ENCODE data around the gene REPS1. TPM values are rescaled to one million over a fixed set of nuclear protein-coding genes. Genes with fewer than 3 reads are reported as not detected.

The REPS1 gene
- total RNA-seq, 1 experiment from 2014 or later: 66.4 TPM

DNA sequence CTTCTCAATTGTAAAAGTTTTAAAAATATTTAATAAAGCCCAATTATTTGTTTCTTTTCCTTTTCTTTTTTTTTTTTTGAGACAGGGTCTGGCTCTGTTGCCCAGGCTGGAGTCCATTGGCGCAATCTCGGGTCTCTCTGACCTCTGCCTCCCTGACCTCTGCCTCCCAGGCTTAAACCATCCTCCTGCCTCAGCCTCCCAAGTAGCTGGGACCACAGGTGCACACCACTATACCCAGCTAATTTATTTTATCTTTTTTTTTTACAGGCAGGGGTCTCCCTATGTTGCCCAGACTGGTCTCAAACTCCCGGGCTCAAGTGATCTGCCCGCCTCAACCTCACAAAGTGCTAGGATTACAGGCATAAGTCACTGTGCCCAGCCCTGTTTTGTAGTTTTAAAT is 9.8 kb downstream of the REPS1 start:
- in situ Hi-C loops (cut with HindIII; ENCODE audit: low pct_unique_long_range_greater_than_20kb, low sequenced_read_pairs): no loop called here
- no peak for DNase-seq (ENCODE audit: low read depth, low spot score)

- DNase-seq (ENCODE audit: low read depth, low spot score): no peak
- in situ Hi-C loops (cut with HindIII; ENCODE audit: low pct_unique_long_range_greater_than_20kb, low sequenced_read_pairs): no loop called here
These were observed 10.3 kb downstream of the REPS1 start for GRCh38 chr6:138977646-138978167.

DNA sequence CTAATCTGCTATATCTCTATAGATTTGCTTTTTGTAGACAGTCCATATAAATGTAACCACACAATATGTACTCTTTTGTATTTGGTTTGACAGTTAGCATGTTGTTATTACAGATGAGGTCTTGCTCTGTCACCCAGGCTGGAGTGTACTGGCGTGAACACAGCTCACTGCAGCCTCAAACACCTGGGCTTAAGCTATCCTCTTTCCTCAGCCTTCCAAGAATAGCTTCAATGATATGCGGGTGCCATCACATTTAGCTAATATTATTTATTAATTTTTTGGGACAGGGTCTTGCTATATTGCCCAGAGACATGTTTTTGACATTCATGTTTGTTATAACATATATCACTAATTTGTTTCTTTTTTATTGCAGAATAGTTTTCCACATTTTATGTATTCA is 10.8 kb downstream of the REPS1 start:
- no peak for DNase-seq (ENCODE audit: low read depth, low spot score)
- in situ Hi-C loops (cut with HindIII; ENCODE audit: low pct_unique_long_range_greater_than_20kb, low sequenced_read_pairs): no loop called here

DNA sequence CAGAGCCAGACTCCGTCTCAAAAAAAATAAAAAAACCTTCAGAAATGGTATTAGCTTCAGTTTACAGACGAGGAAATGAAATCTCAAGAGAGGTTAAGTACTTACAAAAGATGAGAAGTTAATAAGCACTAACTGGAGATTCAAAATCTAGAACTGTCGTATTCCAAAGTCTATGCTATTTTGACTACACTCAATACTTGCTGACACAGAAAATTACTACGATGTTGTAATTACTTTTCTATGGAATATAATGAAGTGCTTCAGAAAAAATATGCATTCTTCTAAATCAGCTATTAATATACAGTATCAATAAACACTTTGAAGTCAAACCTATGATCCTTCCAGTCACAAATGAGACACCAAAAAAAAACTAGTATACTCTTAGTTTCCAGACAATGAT is 12.2 kb downstream of the REPS1 start:
- DNase-seq (ENCODE audit: low read depth, low spot score): no peak
- in situ Hi-C loops (cut with HindIII; ENCODE audit: low pct_unique_long_range_greater_than_20kb, low sequenced_read_pairs): no loop called here

- no peak for DNase-seq (ENCODE audit: low read depth, low spot score)
- in situ Hi-C loops (cut with HindIII; ENCODE audit: low pct_unique_long_range_greater_than_20kb, low sequenced_read_pairs): no loop called here
These were observed 14.4 kb downstream of the REPS1 start for GRCh38 chr6:138973466-138974153.

DNA sequence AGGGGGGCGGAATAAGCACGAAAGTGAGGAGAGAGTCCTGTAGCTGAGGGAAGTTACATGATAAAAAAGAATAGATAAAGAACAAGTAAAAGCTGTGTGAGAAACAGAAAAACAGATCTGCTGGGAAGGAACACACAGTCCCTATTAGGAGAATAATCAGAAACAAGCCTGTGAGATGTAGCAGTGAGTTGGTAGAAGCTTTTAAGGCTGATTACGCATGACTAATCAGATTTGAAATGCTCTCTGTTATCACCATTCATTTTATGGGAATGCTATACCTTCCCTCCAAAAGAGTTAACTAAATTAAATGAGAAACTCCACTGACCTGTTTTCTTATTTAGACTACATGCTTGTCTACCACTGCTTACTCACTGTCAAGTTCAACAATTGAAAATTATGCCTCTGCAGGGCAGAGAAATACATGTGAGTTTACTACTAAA is 15.8 kb downstream of the REPS1 start:
- in situ Hi-C loops (cut with HindIII; ENCODE audit: low pct_unique_long_range_greater_than_20kb, low sequenced_read_pairs): no loop called here
- DNase-seq (ENCODE audit: low read depth, low spot score): no peak

GRCh38 chr6:138971601-138972000 is 16.5 kb downstream of the REPS1 start:
- in situ Hi-C loops (cut with HindIII; ENCODE audit: low pct_unique_long_range_greater_than_20kb, low sequenced_read_pairs): no loop called here
- DNase-seq (ENCODE audit: low read depth, low spot score): no peak

DNA sequence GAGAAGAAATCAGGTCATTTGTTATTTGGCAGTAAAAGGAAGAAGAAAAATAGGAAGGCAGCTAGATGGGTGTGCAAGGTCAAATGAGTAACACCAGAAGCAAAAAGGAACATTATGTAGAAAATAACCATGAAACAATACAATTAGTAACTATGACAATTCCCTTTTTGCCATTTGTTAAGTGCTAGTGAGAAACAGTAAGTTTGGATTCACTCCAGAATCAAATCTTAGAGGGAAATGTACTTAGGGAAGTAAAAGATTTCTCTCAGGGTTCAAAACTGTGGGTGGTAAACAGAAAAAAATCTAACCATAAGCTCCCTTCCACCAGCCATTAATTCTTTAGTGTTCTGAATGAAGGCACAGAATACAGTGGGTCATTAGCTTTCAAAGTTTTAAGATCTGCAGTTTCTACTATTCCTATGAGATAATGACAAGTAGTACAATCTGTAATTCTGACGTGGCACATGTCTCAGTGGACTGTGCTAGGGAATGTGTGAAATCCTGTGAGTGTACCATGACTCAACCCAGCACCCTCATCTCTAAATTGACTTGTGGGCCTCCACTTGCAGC is 17.1 kb downstream of the REPS1 start:
- in situ Hi-C loops (cut with HindIII; ENCODE audit: low pct_unique_long_range_greater_than_20kb, low sequenced_read_pairs): no loop called here

GRCh38 chr6:138970159-138970558 is 17.9 kb downstream of the REPS1 start:
- no peak for DNase-seq (ENCODE audit: low read depth, low spot score)
- in situ Hi-C loops (cut with HindIII; ENCODE audit: low pct_unique_long_range_greater_than_20kb, low sequenced_read_pairs): no loop called here

More for the DNA sequence above, 17.1 kb downstream of the REPS1 start:
- no peak for DNase-seq (ENCODE audit: low read depth, low spot score)

DNA sequence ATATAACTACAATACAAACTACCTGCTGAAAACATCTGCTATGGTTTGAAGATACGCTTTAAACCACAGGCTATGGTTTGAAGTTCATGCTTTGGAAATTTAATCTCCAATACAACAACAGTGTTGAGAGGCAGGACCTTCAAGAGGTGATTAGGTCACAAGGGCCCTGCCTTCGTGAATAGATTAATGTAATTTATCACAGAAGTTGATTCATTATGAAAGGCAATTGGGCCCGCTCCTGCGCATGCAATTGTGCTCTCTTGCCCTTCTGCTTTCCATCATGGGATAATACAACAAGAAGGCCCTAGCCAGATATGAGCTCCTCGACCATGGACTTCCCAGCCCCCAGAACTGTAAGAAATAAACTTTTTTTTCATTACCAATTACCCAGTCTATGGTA is 21.2 kb downstream of the REPS1 start:
- no peak for DNase-seq (ENCODE audit: low read depth, low spot score)
- in situ Hi-C loops (cut with HindIII; ENCODE audit: low pct_unique_long_range_greater_than_20kb, low sequenced_read_pairs): no loop called here

DNA sequence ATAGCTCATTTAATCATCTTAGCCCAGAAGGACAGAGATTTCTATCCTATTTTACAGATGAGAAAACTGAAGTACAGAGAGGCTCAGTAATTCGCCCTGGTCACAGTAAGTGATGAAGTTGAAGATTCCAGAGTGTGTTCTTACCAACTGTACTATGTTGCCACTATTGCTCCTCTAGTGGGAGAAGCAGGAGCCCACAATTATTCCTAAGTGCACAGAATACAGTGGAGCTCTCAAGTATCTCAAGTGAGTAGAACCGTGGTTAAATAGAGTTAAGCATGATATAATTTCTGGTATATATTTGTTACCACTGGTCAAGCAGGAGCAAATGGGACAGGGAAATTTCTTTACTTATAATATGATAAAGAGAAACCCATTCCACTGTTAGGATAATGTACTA is 22.1 kb downstream of the REPS1 start:
- in situ Hi-C loops (cut with HindIII; ENCODE audit: low pct_unique_long_range_greater_than_20kb, low sequenced_read_pairs): no loop called here
- DNase-seq (ENCODE audit: low read depth, low spot score): no peak

DNA sequence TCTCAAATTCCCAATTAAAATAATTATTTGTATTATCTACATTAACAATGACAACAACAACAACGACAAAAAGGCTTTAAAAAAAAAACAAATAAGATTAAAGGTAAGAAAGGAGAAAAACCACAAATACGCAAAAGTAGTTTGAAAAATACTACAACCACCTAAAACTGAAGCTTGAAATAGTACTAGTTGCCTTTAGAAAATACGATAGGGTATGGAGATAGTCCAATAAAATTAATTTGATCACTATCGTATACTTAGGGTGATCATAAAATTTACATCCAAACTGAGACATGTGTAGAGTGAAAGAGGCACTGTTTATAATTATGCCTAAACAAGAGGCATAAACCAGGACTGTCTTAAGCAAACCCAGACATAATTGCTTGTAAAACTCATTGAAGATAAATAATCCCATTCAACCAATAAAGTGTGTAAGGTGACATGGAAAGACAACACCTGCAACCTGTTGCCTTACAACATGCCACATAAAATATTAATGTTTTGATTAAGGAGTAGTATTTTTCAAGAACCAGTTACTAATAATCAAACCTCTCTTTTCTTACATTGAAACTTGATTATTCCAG is 22.7 kb downstream of the REPS1 start:
- in situ Hi-C loops (cut with HindIII; ENCODE audit: low pct_unique_long_range_greater_than_20kb, low sequenced_read_pairs): no loop called here
- no peak for DNase-seq (ENCODE audit: low read depth, low spot score)

DNA sequence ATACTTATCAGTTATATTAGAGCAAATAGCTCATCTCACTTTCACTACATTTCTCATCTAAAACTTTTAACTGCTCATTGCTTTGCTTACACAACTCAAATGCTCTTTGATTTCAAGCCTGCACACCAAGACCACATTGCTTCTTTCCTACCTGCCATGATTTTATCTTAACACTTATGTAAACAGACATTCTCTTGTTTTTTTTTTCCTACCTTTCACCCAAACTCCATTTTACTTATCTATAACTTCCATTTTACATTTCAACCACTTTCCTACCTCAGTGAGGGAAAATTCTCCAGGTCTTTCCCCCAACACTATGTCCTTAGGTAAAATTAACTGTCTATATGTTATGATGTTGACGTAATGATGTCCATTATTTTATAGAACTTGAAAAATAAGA is 24.0 kb downstream of the REPS1 start:
- in situ Hi-C loops (cut with HindIII; ENCODE audit: low pct_unique_long_range_greater_than_20kb, low sequenced_read_pairs): no loop called here
- no peak for DNase-seq (ENCODE audit: low read depth, low spot score)

GRCh38 chr6:138963531-138963930 is 24.5 kb downstream of the REPS1 start:
- no peak for DNase-seq (ENCODE audit: low read depth, low spot score)
- in situ Hi-C loops (cut with HindIII; ENCODE audit: low pct_unique_long_range_greater_than_20kb, low sequenced_read_pairs): no loop called here

DNA sequence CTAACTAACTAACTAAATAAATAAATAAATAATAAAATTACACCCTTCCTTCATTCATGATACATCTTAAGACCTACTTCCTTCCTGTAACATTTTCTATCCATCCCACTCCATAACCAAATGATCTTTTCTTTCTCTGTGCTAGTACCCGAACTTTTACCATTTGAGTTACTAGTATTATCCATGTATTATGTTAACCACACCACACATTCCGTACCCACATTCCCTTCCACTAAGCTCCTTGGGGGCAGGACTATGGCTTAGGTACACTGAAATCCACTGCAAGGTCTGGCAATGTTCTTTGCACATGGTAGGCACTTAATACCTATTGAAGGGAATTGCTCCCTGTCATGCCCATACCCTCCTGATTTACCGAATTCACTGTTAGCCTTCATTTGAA is 24.9 kb downstream of the REPS1 start:
- DNase-seq (ENCODE audit: low read depth, low spot score): no peak
- in situ Hi-C loops (cut with HindIII; ENCODE audit: low pct_unique_long_range_greater_than_20kb, low sequenced_read_pairs): no loop called here

DNA sequence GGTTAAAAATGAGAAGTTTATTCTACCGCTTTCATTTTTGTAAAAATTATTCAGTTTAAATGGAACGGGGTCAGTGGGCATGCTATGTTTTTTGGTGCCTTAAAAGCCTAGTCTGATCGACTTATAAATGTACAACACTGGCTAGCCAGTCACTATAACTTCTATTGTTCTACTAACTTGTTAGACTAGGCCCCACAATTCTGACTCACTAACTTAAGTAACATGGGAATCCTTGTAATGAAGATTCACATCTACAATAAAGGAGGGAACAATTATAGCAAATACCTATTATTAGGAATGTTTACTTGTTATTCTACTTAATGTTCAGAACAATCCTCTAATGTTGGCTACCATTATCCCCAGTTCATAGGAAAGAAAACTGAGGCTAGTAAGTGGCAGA is 28.5 kb downstream of the REPS1 start:
- DNase-seq (ENCODE audit: low read depth, low spot score): no peak

GRCh38 chr6:138958595-138958994 is 29.5 kb downstream of the REPS1 start:
- DNase-seq (ENCODE audit: low read depth, low spot score): no peak
- in situ Hi-C loops (cut with HindIII; ENCODE audit: low pct_unique_long_range_greater_than_20kb, low sequenced_read_pairs): no loop called here

More for the DNA sequence above, 28.5 kb downstream of the REPS1 start:
- in situ Hi-C loops (cut with HindIII; ENCODE audit: low pct_unique_long_range_greater_than_20kb, low sequenced_read_pairs): no loop called here

GRCh38 chr6:138957903-138958302 is 30.1 kb downstream of the REPS1 start:
- DNase-seq (ENCODE audit: low read depth, low spot score): no peak
- in situ Hi-C loops (cut with HindIII; ENCODE audit: low pct_unique_long_range_greater_than_20kb, low sequenced_read_pairs): no loop called here

- in situ Hi-C loops (cut with HindIII; ENCODE audit: low pct_unique_long_range_greater_than_20kb, low sequenced_read_pairs): no loop called here
- DNase-seq (ENCODE audit: low read depth, low spot score): peak; percentile 52
These were observed 30.6 kb downstream of the REPS1 start for GRCh38 chr6:138957484-138957883.
